Large intestine (tissue), 3 donors: ENCODE results near the gene FHDC1. TPM values are rescaled to one million over a fixed set of nuclear protein-coding genes. Genes with fewer than 3 reads are reported as not detected.

Source experiments
- DNase-seq, 2 donors: peaks; one replicate each; pipeline versions ENCODE4 v3.0.0 to v3.0.0-alpha.2; 2013
- H3K27ac ChIP-seq: one replicate; pipeline ENCODE4 v1.5.1; 2013; ENCODE audit warnings: low read length
- H3K27me3 ChIP-seq: 2 replicates; pipeline ENCODE4 v1.6.1; 2013; ENCODE audit warnings: low read length; ENCODE audit not compliant: control insufficient read depth, insufficient read depth
- H3K36me3 ChIP-seq: 2 replicates; pipeline ENCODE4 v1.6.1; 2013; ENCODE audit warnings: low read length; ENCODE audit not compliant: control insufficient read depth, insufficient read depth
- H3K4me1 ChIP-seq: one replicate; pipeline ENCODE4 v1.6.1; 2013; ENCODE audit warnings: low read length; ENCODE audit not compliant: control insufficient read depth, insufficient read depth
- H3K4me3 ChIP-seq: one replicate; pipeline ENCODE4 v1.5.1; 2013; ENCODE audit warnings: low read length
- H3K9me3 ChIP-seq: one replicate; pipeline ENCODE4 v1.6.1; 2013; ENCODE audit warnings: mild to moderate bottlenecking, low read depth, low read length, moderate library complexity; ENCODE audit not compliant: control insufficient read depth
- WGBS: methylation state at CpG from one replicate; pipeline ENCODE4 v1.1.5; 2013; ENCODE audit warnings: low lambda C conversion rate; ENCODE audit not compliant: insufficient coverage; 5-methylcytosine and 5-hydroxymethylcytosine counted together
- polyA plus RNA-seq: library from polyadenylated mRNA; unstranded; fragments of 120-200 nt; gene quantifications from one replicate; pipeline ENCODE4 v1.2.1, GENCODE V29; 2013

Gene FHDC1
- polyA plus RNA-seq, 1 donor, result 10.7 TPM

- DNase-seq, result no peak
- Histone ChIP-seq H3K4me3 (no peak overlapping the region), H3K27me3 (no peaks in the 10 kb centered on the region), H3K4me1 (no peaks in the 10 kb centered on the region), H3K27ac (no peak overlapping the region), H3K9me3 (no peaks in the 10 kb centered on the region), H3K36me3 (peaks cover 32% of the 10 kb centered on the region)
- WGBS, result no CpG with 5 or more reads among the region's 10 CpGs
Observed at GRCh38 chr4:152979731-152980330, 43.7 kb downstream of the FHDC1 start.

- no peak overlapping the region for H3K27ac ChIP-seq
- H3K4me1 ChIP-seq, result no peaks in the 10 kb centered on the region
- no peaks in the 10 kb centered on the region for H3K9me3 ChIP-seq
- no peak for DNase-seq
- no CpG with 5 or more reads among the region's 5 CpGs for WGBS
- H3K27me3 ChIP-seq, result no peaks in the 10 kb centered on the region
- H3K4me3 ChIP-seq, result no peak overlapping the region
- peaks cover 17% of the 10 kb centered on the region for H3K36me3 ChIP-seq
Observed at GRCh38 chr4:152981278-152981677, 45.2 kb downstream of the FHDC1 start.

- Histone ChIP-seq H3K4me1 (no peaks in the 10 kb centered on the region), H3K4me3 (no peak overlapping the region), H3K36me3 (peaks cover 12% of the 10 kb centered on the region), H3K27ac (no peak overlapping the region), H3K27me3 (no peaks in the 10 kb centered on the region), H3K9me3 (no peaks in the 10 kb centered on the region)
- DNase-seq, result peak in 1 of 2 donors; percentile 44
- WGBS, result no CpG with 5 or more reads among the region's 4 CpGs
Observed at GRCh38 chr4:152981842-152982241, 45.7 kb downstream of the FHDC1 start.

- WGBS, result no CpG with 5 or more reads among the region's 7 CpGs
- H3K27me3 ChIP-seq, result no peaks in the 10 kb centered on the region
- H3K27ac ChIP-seq, result no peak overlapping the region
- DNase-seq, result no peak
- H3K4me1 ChIP-seq, result no peaks in the 10 kb centered on the region
- H3K9me3 ChIP-seq, result no peaks in the 10 kb centered on the region
- no peak overlapping the region for H3K4me3 ChIP-seq
- H3K36me3 ChIP-seq, result peaks cover 3% of the 10 kb centered on the region
Observed at GRCh38 chr4:152983221-152983620, 47.1 kb downstream of the FHDC1 start.

DNA sequence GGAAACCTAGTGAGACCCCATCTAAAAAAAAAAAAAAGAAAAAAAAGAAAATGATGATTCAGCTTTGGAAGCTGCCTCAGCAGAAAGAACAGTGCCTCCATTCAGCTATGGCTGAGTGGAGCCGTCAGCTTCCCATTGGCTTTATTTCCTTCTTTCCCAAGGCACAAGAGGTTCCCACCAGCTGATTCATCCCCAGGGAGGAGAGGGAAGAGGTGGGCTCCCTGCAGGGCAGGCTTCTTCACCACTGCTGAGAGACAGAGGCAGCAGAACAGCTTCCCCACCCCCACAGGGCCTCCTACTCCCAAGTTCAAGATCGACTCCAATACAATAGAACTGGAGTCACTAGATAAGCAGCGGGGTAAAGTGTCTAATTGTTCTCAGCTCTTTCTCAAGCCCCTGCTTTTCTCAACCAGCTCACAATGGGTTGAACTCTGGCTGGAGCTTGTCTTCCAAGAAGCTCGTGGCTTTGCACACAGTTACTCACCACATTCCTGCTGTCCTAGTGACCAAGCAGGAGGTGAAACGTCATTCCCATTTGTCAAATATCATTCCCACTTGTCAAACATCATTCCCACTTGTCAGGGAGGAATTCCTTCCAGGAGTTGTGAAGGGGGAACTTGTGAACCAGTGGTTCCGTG is 47.8 kb downstream of the FHDC1 start:
- Histone ChIP-seq H3K27ac (no peak overlapping the region), H3K9me3 (no peaks in the 10 kb centered on the region), H3K27me3 (no peaks in the 10 kb centered on the region), H3K4me3 (no peak overlapping the region), H3K36me3 (no peaks in the 10 kb centered on the region), H3K4me1 (no peaks in the 10 kb centered on the region)
- DNase-seq, result no peak
- WGBS, result no CpG with 5 or more reads among the region's 6 CpGs

DNA sequence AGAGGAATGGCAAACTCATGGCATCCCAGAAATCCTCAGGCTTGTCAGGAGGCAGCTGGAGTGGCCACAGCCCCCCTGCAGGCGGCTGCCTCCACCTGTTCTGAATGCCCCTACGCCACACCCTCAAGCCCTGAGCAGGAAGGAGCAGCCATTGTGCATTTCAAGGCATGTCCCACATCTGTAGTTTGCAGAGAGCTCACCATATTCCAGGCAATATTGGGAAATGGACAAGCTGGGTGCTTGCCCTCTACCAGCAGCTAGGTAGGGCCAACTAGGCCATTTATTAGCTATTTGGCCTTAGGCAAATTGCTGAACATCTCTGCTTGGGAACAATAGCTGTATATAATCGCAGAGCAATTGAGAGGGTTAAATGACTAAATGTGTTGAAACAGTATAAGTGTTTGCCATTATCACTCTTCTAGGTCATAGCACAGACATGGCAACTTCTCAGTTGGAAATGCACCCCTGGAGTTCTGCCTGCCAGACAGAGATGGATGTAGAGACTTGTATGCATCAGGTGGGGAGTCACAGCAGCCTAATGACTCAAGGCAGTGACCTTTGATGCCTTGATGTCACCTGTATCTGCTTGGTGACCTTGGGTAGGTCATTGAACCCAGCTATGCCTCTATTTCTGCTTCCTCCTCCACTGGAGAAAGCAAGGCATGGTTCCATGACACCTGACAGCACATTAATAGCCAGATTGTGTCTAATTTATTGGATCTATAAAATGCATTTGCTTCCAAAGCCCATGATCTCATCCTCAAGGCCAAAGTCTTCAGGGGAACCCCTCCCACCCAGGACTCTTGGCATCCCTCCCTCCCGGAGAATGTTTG is 52.8 kb downstream of the FHDC1 start:
- Histone ChIP-seq H3K4me3 (no peak overlapping the region), H3K36me3 (no peaks in the 10 kb centered on the region), H3K4me1 (peaks cover 8% of the 10 kb centered on the region), H3K27me3 (no peaks in the 10 kb centered on the region), H3K27ac (no peak overlapping the region), H3K9me3 (no peaks in the 10 kb centered on the region)
- DNase-seq, result peak in 1 of 2 donors; percentile 36
- WGBS, result no CpG with 5 or more reads among the region's 4 CpGs

GRCh38 chr4:152989554-152989970 is 53.4 kb downstream of the FHDC1 start:
- Histone ChIP-seq H3K27ac (no peak overlapping the region), H3K4me1 (peaks cover 8% of the 10 kb centered on the region), H3K9me3 (no peaks in the 10 kb centered on the region), H3K4me3 (no peak overlapping the region), H3K36me3 (no peaks in the 10 kb centered on the region), H3K27me3 (no peaks in the 10 kb centered on the region)
- WGBS, result no CpG with 5 or more reads among the region's 3 CpGs
- DNase-seq, result no peak

GRCh38 chr4:152990471-152991131 is 54.5 kb downstream of the FHDC1 start:
- no peak for DNase-seq

DNA sequence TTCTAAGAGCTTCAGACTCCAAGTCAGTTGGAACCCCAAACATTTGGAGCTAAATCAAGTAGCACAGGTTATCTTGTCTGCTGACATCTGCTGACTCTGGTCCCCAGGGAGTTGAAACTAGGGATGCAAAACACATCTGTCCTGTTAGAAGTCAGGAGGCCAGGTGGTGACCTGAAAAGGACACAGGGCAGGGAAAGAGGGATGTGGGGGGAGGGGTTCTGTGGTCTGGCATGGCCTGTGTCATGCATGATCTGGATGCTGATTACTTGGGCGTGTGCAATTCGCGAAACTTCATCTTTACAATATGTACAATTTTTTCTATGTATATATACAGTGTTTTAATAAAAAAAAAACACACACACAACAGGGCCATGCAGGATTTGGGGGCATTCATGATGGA is 55.3 kb downstream of the FHDC1 start:
- no CpG with 5 or more reads among the region's 3 CpGs for WGBS

More at GRCh38 chr4:152990471-152991131, 54.5 kb downstream of the FHDC1 start:
- Histone ChIP-seq H3K27me3 (no peaks in the 10 kb centered on the region), H3K9me3 (no peaks in the 10 kb centered on the region), H3K4me1 (peaks cover 8% of the 10 kb centered on the region), H3K4me3 (no peak overlapping the region), H3K36me3 (no peaks in the 10 kb centered on the region), H3K27ac (no peak overlapping the region)
- 90% methylated on average over 2 of the region's 8 CpGs for WGBS

GRCh38 chr4:152992027-152992426 is 55.9 kb downstream of the FHDC1 start:
- no peaks in the 10 kb centered on the region for H3K27me3 ChIP-seq
- H3K4me3 ChIP-seq, result no peak overlapping the region
- DNase-seq, result peak; percentile 35 to 37
- WGBS, result no CpG with 5 or more reads among the region's 8 CpGs
- no peaks in the 10 kb centered on the region for H3K36me3 ChIP-seq
- no peak overlapping the region for H3K27ac ChIP-seq
- H3K9me3 ChIP-seq, result no peaks in the 10 kb centered on the region
- peaks cover 11% of the 10 kb centered on the region for H3K4me1 ChIP-seq

More for the DNA sequence above, 55.3 kb downstream of the FHDC1 start:
- peaks cover 11% of the 10 kb centered on the region for H3K4me1 ChIP-seq
- no peaks in the 10 kb centered on the region for H3K27me3 ChIP-seq
- no peak for DNase-seq
- H3K9me3 ChIP-seq, result no peaks in the 10 kb centered on the region
- no peak overlapping the region for H3K27ac ChIP-seq
- no peaks in the 10 kb centered on the region for H3K36me3 ChIP-seq
- H3K4me3 ChIP-seq, result no peak overlapping the region
